GM23338 (cell line): ENCODE data around the gene MLF1. TPM values are rescaled to one million over a fixed set of nuclear protein-coding genes. Genes with fewer than 3 reads are reported as not detected.

ENCODE experiments used
- polyA plus RNA-seq: library from polyadenylated mRNA; unstranded; fragments of >200 nt; fragmentation: Nextera tagmentation; extraction: Ambion mirVana; gene quantifications from 2 replicates; pipeline ENCODE4 v1.2.1, GENCODE V29; 2016
- small RNA-seq: library from RNA; depleted of rRNA; stranded (forward); fragments of <200 nt; gene quantifications from one replicate; pipeline ENCODE3, GENCODE V24; 2014; ENCODE audit warnings: low replicate concordance
- total RNA-seq: library from RNA; depleted of rRNA; stranded (reverse); fragments of >200 nt; shearing (Covaris generic); gene quantifications from 2 replicates; pipeline ENCODE4 v1.2.3, GENCODE V29; 2014; rRNA removed

MLF1 gene
- total and polyA plus RNA-seq, 2 experiments from 2014 or later, result 36.6 to 63.6 TPM

Small RNA genes within 50 kb of the gene (small RNA-seq; reads per million reads assigned to genes)
- not detected for gene AC025033.1

Other genes starting within 250 kb of the MLF1 start
- gene GFM1, start 73.3 kb downstream of the MLF1 start, total RNA-seq, result 54.7 and 59.9 TPM in 2 replicates
- 24.5 and 24.7 TPM in 2 replicates for gene GFM1, start 73.3 kb downstream of the MLF1 start, polyA plus RNA-seq
- 5.5 and 5.6 TPM in 2 replicates for gene LXN, start 101.5 kb downstream of the MLF1 start, total RNA-seq
- 8.3 and 10.0 TPM in 2 replicates for gene LXN, start 101.5 kb downstream of the MLF1 start, polyA plus RNA-seq
- gene RARRES1, start 161.3 kb downstream of the MLF1 start, total RNA-seq, result 0.10 TPM in 1 of 2 replicates, not detected in the other
- 0.54 and 0.82 TPM in 2 replicates for gene RARRES1, start 161.3 kb downstream of the MLF1 start, polyA plus RNA-seq
- gene MFSD1, start 230.9 kb downstream of the MLF1 start, total RNA-seq, result 16.9 and 28.4 TPM in 2 replicates
- gene MFSD1, start 230.9 kb downstream of the MLF1 start, polyA plus RNA-seq, result 3.3 and 4.3 TPM in 2 replicates